GM12873 (cell line): ENCODE results near the gene TOR1A.

Experiments used
- CTCF ChIP-seq: IDR thresholded peaks from 2 replicates; pipeline ENCODE4 v1.5.1; 2012; ENCODE audit warnings: low read depth, mild to moderate bottlenecking, moderate library complexity, low read length, control low read depth; ENCODE audit not compliant: insufficient read depth; ENCODE audit errors: missing control alignments

Gene TOR1A

GRCh38 chr9:129765764-129766317 is 58.1 kb downstream of the TOR1A start:
- TF ChIP-seq CTCF, result no peak

DNA sequence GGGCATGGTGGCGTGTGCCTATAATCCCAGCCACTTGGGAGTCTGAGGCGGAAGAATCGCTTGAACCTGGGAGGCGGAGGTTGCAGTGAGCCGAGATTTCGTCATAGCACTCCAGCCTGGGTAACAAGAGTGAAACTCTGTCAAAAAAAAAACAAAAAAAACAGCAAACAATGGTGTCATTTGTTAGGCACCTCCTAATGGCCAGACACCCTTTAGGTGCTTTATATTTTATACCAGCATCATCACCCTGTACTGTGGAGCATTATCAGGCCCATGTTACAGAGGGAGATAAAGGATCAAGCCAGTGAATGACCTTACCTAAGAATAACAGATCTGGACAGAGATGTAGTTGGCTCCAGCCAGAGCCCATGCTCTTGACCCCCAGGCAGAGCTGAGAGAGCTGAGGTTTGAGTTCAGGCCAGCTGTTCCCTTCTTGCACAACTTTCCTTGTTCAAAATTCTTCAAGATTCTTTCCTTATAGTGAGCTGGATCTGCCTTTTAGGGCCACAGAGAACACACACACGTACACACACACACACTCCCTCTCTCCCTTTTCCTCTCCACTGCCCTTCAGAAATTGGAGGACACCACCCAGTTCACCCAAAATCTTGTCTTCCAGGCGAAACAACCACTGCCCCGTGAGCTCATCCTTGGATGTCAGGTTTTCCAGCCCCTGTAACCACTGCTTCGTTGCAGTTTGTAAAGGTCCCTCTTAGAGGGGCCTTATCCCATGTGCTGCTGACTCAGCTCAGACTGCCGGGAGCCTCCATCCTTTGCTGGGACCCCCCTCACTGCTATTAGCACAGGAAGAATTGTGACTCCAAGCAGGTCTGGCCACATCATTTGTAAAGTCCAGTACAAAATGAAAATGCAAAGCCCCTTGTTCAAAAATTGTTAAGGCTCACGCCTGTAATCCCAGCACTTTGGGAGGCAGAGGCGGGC is 60.7 kb downstream of the TOR1A start:
- TF ChIP-seq CTCF, result no peak
